Activated naive CD8-positive, alpha-beta T cell treated with anti-CD3 and anti-CD28 coated beads, Interleukin-2, amount 10 ng/mL, durations not matched to agents 7 days and 5 days (primary cell): ENCODE measurements around the gene CELA3B. TPM values are rescaled to one million over a fixed set of nuclear protein-coding genes. Genes with fewer than 3 reads are reported as not detected.
"Not testable (repeated sequence)": the region's sequence is repeated elsewhere in the genome, so short reads cannot be mapped to it uniquely, and the experiment has no call there.

Source experiments
- ATAC-seq: fragments of 150-1000 bp; cut with Tn5 transposase; one replicate; pipeline ENCODE4 v1.10.0; 2021; ENCODE audit warnings: low read depth, moderate library complexity
- POLR2A ChIA-PET: fragments of 350-600 bp; sonication (Branson Sonifier 250); formaldehyde crosslinking; loops from one replicate; lab custom pipeline; 2021; ENCODE audit warnings: antibody characterized with exemption; lab: Charles Lee
- DNase-seq: peaks from one replicate; pipeline ENCODE4 v3.0.0; 2021
- H3K27ac Mint-ChIP-seq: one replicate; pipeline ENCODE4 v1.8.0; 2022; ENCODE audit warnings: mild to moderate bottlenecking, mixed read lengths
- H3K27me3 Mint-ChIP-seq: one replicate; pipeline ENCODE4 v1.8.0; 2022; ENCODE audit warnings: mild to moderate bottlenecking, moderate library complexity, mixed read lengths
- H3K36me3 Mint-ChIP-seq: one replicate; pipeline ENCODE4 v1.8.0; 2021; ENCODE audit warnings: mild to moderate bottlenecking, mixed read lengths
- H3K4me1 Mint-ChIP-seq: one replicate; pipeline ENCODE4 v1.8.0; 2021; ENCODE audit warnings: mixed read lengths
- H3K4me3 Mint-ChIP-seq: one replicate; pipeline ENCODE4 v1.8.0; 2022; ENCODE audit warnings: mild to moderate bottlenecking, moderate library complexity, mixed read lengths
- H3K9me3 Mint-ChIP-seq: one replicate; pipeline ENCODE4 v1.8.0; 2021; ENCODE audit warnings: mixed read lengths
- total RNA-seq, 2 experiments: library from RNA; stranded (reverse); gene quantifications; one replicate each; pipeline ENCODE4 v1.2.3, GENCODE V29; 2021

Gene CELA3B
- total RNA-seq, 2 experiments from 2014 or later = not detected

DNA sequence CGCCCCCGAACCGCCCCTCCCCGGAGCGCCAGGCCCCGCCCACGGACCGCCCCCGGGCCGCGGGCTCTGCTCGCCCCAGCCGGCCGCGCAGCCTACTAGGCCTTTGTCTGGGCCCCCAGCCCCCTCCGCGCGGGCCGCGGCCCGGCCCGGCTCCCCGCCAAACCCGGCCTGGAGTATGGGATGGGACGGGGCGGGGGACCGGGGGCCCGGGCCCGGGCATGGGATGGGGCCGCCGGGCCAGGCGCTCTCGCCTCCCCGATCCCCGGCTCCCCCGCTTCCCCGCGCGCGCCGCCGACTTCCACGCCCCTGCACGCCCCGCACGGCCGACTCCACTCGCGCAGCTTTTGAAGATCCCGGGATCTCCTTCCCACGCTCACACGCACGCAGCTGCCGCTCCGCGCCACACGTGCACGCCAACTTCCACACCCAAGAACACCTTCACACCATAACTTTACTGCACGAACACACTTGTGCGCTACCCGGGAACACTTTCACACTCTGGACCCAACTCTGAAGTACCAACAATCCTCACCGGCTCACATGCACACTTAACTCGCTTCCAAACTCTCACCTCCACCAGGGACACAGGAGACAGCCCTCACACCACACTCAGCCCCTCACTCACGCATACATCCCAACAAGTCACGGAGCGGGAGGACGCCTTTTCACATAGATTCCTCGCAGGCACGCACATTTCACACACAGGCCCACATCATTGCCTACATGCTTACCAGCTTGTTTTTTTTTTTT is 39.3 kb upstream of the CELA3B start:
- H3K9me3 Mint-ChIP-seq = no peaks in the 10 kb centered on the region
- H3K27ac Mint-ChIP-seq = peak overlapping the region; percentile 75
- peak; percentile 87 for ATAC-seq
- H3K4me3 Mint-ChIP-seq = peak overlapping the region; percentile 88
- H3K4me1 Mint-ChIP-seq = peaks cover 16% of the 10 kb centered on the region
- POLR2A ChIA-PET = interaction anchor here (1.0 kb wide), 1 partner anchor 18 kb away, joined by 3 read pairs; no protein-coding TSS in a partner anchor
- H3K27me3 Mint-ChIP-seq = peaks cover 32% of the 10 kb centered on the region
- DNase-seq = peak; percentile 82
- no peaks in the 10 kb centered on the region for H3K36me3 Mint-ChIP-seq

DNA sequence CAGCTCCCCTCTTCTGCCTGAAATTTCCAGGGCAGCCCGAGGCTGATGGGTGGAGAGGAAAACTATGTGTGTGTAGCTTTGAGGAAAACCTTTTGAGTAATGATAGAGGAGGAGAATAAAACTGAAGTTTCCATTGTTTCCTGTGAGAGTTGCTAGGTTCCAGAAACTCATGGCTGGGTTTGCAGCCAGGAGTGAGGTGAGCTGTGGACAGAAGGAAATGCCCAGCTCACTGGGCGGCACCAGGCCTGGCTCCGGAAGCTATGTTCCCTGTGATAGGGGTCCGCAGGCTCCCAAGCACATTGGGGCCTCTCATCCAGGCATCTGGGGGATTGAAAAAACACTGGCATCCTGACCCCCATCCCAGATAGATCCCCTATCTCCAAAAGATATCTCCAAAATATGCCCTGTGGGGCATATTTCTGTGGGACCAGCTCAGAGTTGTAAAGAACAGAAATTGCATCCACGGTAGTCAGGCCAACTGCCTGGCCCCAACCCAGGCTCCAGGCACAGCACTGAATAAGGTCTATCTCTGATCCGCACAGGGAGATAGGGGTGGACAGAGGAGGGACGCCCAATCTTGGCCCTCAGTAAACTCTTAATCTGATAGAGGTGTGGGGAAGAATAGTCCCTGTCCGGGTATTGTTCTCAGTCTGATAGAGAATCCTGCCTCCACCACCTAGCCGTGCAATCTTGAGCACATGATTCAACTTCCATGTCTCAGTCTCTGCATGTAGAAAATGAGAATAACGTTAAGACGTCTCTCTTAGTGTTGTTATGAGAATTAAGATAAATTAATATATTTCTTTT is 37.9 kb upstream of the CELA3B start:
- Mint-ChIP-seq H3K9me3 (no peaks in the 10 kb centered on the region), H3K4me3 (peak overlapping the region; percentile 53), H3K36me3 (no peaks in the 10 kb centered on the region), H3K27me3 (peaks cover 32% of the 10 kb centered on the region), H3K27ac (peak overlapping the region; percentile 26), H3K4me1 (peaks cover 14% of the 10 kb centered on the region)
- ATAC-seq (no peak), DNase-seq (no peak)
- POLR2A ChIA-PET = no interaction called here

DNA sequence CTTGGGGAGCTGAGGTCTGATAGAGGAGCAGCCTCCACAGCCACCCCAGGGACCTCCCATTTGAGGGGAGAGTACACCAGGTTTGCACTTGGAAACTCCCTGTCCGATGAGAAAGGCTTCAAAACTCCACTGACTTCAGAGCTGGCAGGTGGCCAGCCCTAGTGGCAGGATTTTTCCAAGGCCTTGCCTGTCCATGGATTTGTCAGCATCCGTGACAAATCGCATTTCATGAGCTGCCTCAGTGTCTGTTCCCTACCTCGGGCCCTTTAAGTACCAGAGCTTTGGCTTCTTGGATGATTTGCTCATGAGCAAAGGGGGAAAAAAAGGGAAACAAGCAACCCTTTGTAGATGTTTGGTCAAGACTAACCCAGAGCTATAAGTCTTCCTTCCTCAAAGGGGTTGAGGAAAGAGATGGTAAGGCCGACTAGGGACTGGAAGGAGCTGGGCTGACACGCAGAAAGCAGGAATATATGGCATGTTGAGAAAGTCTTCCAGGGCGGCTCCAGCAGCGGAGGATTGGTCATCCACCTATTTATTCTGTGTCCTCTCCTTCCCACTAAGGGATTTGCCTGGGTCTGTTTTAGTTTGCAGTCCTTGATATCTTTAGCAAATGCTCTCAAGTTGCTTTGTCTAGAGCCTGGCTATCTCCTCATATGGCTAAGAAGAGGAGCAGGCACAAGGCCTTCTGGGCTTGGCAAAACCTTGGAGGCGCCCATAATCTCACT is 37.0 kb upstream of the CELA3B start:
- Mint-ChIP-seq H3K27me3 (peaks cover 32% of the 10 kb centered on the region), H3K4me3 (no peak overlapping the region), H3K9me3 (no peaks in the 10 kb centered on the region), H3K36me3 (no peaks in the 10 kb centered on the region), H3K4me1 (peaks cover 10% of the 10 kb centered on the region), H3K27ac (no peak overlapping the region)
- POLR2A ChIA-PET = no interaction called here
- ATAC-seq = no peak
- DNase-seq = no peak

DNA sequence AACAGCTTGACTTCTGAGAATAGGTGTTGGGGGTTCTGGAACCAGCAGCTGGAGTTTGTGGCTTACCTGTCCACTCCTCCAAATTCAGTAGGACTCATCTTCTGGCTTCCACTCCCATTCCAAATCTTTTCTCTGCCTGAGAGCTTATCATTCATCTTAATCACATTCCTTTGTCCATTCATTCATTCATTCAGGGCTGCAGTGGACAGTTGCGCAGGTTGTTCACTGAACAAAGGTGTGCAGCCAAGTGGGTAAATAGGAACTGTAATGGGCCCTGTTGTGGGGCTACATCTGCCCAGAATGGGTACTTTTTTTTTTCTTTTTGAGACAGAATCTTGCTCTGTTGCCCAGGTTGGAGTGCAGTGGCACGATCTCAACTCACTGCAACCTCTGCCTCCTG is 36.3 kb upstream of the CELA3B start:
- Mint-ChIP-seq H3K9me3 (no peaks in the 10 kb centered on the region), H3K4me1 (peaks cover 9% of the 10 kb centered on the region), H3K27me3 (peaks cover 31% of the 10 kb centered on the region), H3K27ac (no peak overlapping the region), H3K4me3 (no peak overlapping the region), H3K36me3 (no peaks in the 10 kb centered on the region)
- no peak for ATAC-seq
- DNase-seq = no peak
- POLR2A ChIA-PET = no interaction called here

DNA sequence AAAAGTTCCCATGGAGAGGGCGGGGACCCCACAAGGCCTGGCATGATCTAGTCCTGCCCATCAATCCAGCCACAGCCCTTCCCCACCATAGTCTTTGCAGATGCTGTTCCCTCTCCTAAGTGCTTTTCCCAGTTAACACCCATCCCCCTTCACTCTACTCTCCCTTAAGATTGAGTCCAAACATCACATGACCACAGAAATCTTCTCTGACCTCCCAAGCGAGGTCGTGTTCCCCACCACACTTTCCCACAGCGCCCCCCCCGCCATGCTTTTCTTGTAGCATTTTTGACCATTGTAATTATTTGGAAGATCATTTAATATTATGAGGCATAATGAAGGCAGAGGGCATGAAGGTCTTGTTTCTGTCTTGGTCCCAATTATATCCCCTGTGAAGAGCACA is 35.5 kb upstream of the CELA3B start:
- H3K4me3 Mint-ChIP-seq = no peak overlapping the region
- H3K27ac Mint-ChIP-seq = no peak overlapping the region
- H3K4me1 Mint-ChIP-seq = peaks cover 6% of the 10 kb centered on the region
- H3K36me3 Mint-ChIP-seq = no peaks in the 10 kb centered on the region
- peaks cover 28% of the 10 kb centered on the region for H3K27me3 Mint-ChIP-seq
- H3K9me3 Mint-ChIP-seq = no peaks in the 10 kb centered on the region
- DNase-seq (no peak), ATAC-seq (no peak)
- POLR2A ChIA-PET = no interaction called here

DNA sequence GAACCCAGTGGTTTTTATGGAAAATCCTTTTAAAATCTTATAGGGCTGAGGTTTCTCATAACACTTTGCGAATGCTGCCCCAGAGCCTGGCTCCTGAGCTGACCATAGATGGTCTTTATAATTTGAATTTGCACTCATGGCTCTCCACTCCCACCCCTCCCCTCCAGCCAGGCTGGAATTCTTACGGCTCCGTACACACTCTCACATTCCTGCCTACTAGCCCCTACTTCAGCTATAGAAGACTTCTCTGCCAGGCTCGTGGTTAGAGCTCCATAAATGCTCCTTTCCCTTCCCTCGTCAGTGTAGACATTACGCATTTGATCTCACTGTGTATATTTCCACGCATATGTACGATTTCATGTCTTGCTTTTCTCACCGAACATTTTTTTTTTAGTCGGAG is 34.4 kb upstream of the CELA3B start:
- Mint-ChIP-seq H3K4me3 (no peak overlapping the region), H3K9me3 (no peaks in the 10 kb centered on the region), H3K36me3 (no peaks in the 10 kb centered on the region), H3K4me1 (peaks cover 6% of the 10 kb centered on the region), H3K27me3 (peaks cover 26% of the 10 kb centered on the region), H3K27ac (no peak overlapping the region)
- ATAC-seq (no peak), DNase-seq (no peak)
- POLR2A ChIA-PET = no interaction called here

DNA sequence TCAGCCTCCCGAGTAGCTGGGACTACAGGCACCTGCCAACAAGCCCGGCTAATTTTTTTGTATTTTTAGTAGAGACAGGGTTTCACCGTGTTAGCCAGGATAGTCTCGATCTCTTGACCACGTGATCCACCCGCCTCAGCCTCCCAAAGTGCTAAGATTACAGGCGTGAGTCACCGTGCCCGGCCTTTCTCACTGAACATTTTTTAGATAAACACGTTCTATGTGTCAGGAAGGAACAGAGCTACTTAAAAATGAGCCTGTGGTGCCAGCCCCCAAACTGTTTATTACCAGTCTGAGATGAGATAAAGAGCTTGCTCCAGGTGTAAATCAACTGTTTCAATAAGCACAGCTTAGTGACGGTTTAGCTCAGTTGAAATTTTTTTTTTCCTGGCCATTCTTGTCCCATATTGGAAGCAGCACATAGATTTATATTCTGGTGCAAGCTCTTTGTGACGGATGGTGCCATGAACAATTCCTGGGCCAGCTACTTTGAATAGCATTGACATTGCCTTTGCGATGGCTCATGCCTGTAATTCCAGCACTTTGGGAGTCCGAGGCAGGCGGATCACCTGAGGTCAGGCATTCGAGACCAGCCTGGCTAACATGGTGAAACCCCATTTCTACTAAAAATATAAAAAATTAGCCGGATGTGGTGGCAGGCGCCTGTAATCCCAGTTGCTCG is 33.7 kb upstream of the CELA3B start:
- DNase-seq, H3K9me3 Mint-ChIP-seq, H3K36me3 Mint-ChIP-seq, H3K27ac Mint-ChIP-seq, H3K4me3 Mint-ChIP-seq, ATAC-seq, POLR2A ChIA-PET, H3K4me1 Mint-ChIP-seq: not testable (repeated sequence)
- H3K27me3 Mint-ChIP-seq = peaks cover 20% of the 10 kb centered on the region

DNA sequence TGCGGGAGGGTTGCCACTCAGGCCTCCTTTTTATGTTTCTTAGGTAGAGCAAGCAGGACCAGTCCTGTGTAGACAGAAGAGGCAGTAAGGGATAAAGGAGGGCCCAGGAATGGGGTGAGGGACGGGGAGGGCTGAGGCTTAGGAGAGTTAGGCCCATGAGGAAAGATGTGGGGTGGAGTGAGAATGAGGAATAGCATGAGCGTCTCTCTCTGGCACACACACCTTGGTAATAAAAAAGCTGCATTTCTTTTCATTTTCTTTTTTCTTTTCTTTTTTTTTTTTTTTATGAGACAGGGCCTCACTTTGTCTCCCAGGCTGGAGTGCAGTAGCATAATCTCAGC is 32.1 kb upstream of the CELA3B start:
- no peaks in the 10 kb centered on the region for H3K36me3 Mint-ChIP-seq

DNA sequence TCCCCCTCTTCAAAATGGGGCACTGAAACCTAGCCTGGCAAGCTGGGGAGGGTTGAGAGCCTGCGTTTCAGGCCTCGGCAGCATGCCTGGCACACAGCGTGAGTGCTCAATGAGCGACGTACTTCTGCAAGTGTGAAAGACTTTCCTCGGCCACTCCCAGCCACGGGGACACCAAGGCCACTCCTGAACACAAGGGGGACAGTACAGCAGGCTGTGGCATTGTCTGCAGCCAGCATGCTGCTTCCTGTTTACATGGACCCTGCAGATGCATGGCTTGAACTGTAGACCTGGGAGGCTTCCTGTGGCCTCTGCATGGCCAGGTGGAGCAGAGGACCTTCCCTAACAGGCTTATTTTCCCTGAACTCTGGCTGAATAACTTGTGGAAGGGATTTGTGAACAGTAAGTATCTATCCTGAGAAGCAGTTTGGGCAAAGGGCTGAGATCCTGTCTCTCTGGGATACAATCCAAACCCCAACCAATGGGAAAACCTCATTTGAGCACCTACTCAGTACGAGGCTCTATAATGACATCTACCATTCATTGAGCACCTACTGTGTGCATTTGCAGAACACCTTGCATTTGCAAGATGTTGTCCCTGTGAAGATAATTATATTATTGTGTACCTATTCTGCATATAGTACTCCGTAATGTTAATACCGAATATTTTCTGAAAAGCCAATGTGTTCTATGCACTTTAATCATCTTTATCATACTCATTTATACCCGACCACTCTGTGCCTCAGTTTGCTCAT is 29.8 kb upstream of the CELA3B start:
- DNase-seq (no peak), ATAC-seq (no peak)
- peaks cover 2% of the 10 kb centered on the region for H3K27me3 Mint-ChIP-seq
- H3K27ac Mint-ChIP-seq = no peak overlapping the region
- H3K9me3 Mint-ChIP-seq = no peaks in the 10 kb centered on the region
- H3K4me3 Mint-ChIP-seq = no peak overlapping the region
- POLR2A ChIA-PET = no interaction called here
- H3K36me3 Mint-ChIP-seq = no peaks in the 10 kb centered on the region
- H3K4me1 Mint-ChIP-seq = no peaks in the 10 kb centered on the region

More for the DNA sequence above, 32.1 kb upstream of the CELA3B start:
- DNase-seq = no peak
- no peaks in the 10 kb centered on the region for H3K9me3 Mint-ChIP-seq
- ATAC-seq = no peak
- POLR2A ChIA-PET = no interaction called here
- no peak overlapping the region for H3K27ac Mint-ChIP-seq
- peaks cover 7% of the 10 kb centered on the region for H3K27me3 Mint-ChIP-seq
- H3K4me1 Mint-ChIP-seq = no peaks in the 10 kb centered on the region
- H3K4me3 Mint-ChIP-seq = no peak overlapping the region

DNA sequence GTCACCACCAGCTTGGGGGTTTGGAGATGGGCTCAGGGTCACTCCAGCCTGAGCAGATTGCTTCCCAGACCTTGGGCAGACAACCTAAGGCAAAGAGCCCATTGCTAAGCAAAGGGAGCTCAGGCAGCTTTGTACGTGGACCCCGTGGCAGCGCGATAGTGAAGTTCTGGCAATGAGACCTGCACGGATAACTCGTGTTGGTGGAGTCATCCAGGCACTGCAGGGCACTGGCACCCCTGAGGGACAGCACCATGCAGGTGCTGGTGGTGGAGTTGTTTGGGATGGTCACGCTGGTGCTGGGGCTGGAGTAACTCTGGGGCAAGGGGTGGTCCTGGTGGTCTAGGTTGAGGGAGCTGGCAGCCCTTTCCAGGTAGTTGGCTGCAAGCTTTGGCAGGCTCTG is 26.1 kb upstream of the CELA3B start:
- POLR2A ChIA-PET = no interaction called here
- no peak overlapping the region for H3K27ac Mint-ChIP-seq
- H3K4me1 Mint-ChIP-seq = no peaks in the 10 kb centered on the region
- peaks cover 2% of the 10 kb centered on the region for H3K36me3 Mint-ChIP-seq
- no peaks in the 10 kb centered on the region for H3K27me3 Mint-ChIP-seq
- DNase-seq (no peak), ATAC-seq (no peak)
- H3K9me3 Mint-ChIP-seq = no peaks in the 10 kb centered on the region
- H3K4me3 Mint-ChIP-seq = no peak overlapping the region

DNA sequence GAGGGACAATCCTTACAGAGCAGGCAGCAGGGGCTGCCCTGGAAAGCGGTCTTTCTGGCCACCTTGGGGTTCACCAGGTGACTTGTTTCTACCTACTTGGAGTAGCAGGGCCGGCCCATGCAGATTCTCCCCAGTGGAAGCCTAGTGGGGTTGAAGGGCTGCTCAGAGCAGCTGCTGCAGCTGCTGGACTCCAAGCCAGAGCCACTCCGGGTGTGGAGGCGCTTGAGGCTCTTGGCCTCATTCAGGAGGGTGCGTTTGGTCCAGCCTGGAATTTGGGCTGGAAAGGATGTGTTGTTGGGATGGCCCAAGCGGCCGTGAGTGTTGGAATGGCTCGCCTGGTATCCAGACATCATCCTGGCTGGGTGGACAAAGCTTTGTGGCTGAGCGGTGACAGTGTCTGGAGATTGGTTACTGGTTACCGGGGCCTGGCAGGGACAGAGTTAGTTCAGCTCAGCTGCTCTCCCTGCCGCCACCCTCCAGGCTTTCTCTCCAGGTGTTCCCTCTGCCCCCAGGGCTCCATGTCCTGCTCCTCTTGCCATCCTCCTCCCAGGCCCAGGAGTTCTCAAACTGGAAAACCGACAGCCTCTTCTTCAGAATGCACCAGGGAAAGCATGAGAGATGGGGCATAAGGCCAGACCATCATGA is 25.5 kb upstream of the CELA3B start:
- peaks cover 6% of the 10 kb centered on the region for H3K4me1 Mint-ChIP-seq
- ATAC-seq (no peak), DNase-seq (no peak)
- H3K27me3 Mint-ChIP-seq = no peaks in the 10 kb centered on the region
- peaks cover 2% of the 10 kb centered on the region for H3K36me3 Mint-ChIP-seq
- no peaks in the 10 kb centered on the region for H3K9me3 Mint-ChIP-seq
- no peak overlapping the region for H3K27ac Mint-ChIP-seq
- H3K4me3 Mint-ChIP-seq = no peak overlapping the region
- POLR2A ChIA-PET = no interaction called here

DNA sequence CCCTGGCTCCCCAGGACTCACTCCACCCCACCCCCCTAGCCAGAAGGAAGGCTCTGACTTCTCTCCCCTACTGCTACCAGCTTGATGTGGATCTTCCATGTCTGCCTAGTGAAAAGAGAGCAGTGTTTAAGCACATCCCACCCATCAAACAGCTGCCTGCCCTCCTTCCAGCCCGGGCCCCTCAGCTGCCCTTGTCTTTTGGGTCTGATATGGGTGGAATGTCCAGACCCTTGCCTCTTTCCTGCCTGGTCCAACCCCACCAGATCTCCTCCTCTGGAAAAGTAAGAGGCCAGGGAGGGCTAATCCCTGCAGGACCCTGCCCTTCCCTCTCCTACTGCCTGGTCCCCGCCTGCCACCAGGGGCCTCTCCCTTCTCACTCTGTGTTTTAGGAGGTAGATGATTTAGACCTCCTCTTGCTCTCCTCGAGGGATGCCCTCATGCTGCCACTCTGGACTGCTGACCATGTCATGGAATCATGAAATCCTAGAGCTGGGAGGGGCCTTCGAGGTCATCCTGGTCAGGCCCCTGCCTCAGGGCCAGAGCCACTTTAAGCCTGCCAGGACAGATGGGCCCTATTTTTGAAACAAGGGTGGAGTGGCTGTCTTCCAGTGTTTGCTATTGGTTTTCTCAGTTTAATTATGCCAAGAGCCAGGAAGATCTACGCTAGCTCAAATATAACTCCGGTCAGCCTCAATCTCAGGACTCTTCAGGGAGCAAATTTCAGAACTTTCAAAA is 23.9 kb upstream of the CELA3B start:
- Mint-ChIP-seq H3K9me3 (no peaks in the 10 kb centered on the region), H3K27ac (peak overlapping the region; percentile 21), H3K4me1 (peaks cover 20% of the 10 kb centered on the region), H3K4me3 (no peak overlapping the region), H3K27me3 (no peaks in the 10 kb centered on the region), H3K36me3 (peaks cover 2% of the 10 kb centered on the region)
- no peak for DNase-seq
- POLR2A ChIA-PET = no interaction called here
- ATAC-seq = no peak
